Raji (cell line): Measurements from ENCODE around the gene MED13.
A peak's percentile ranks its signal among the peaks of the same experiment; 100 is the strongest.

ENCODE experiments used
- POLR2A ChIP-seq: IDR thresholded peaks from 2 replicates; pipeline ENCODE4 v1.6.1; 2011; ENCODE audit warnings: low read depth, low read length, control low read depth; ENCODE audit not compliant: insufficient read depth

MED13 gene

GRCh38 chr17:61981323-61981722 lies 83.8 kb downstream of the MED13 start:
- TF ChIP-seq POLR2A, result no peak

- no peak for TF ChIP-seq POLR2A
These were observed 84.5 kb downstream of the MED13 start for GRCh38 chr17:61980535-61980934.

DNA sequence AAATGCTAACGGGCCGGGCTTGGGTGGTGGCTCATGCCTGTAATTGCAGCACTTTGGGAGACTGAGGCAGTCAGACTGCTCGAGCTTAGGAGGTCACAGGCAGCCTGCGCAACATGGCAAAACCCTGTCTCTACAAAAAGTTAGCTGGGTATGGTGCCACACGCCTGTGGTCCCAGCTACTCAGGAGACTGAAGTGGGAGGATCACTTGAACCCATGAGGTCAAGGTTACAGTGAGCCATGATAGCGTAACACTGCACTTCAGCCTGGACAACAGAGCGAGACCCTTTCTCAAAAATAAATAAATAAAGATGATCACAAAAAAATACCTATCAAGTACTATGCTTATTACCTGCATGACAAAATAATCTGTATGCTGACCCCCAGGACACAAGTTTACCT lies 91.0 kb downstream of the MED13 start:
- TF ChIP-seq POLR2A, result no peak

GRCh38 chr17:61972311-61972710 lies 92.8 kb downstream of the MED13 start:
- TF ChIP-seq POLR2A, result no peak

DNA sequence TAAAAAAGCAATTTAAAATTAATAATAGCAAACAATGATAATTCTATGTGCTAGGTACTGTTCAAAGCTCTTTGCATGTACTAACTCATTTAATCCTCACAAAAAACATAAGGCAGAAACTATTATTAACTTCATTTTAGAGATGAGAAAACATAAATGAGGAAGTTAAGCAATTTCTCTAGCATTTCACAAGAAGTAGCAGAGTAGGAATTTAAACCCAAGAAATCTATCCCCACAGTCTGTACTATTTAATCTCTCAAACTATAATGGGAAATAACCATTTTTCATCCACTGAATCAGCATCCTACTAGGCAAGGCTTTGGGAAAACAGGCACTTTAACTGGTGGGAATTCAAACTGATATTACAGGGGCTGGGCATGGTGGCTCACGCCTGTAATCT lies 95.0 kb downstream of the MED13 start:
- TF ChIP-seq POLR2A, result no peak

DNA sequence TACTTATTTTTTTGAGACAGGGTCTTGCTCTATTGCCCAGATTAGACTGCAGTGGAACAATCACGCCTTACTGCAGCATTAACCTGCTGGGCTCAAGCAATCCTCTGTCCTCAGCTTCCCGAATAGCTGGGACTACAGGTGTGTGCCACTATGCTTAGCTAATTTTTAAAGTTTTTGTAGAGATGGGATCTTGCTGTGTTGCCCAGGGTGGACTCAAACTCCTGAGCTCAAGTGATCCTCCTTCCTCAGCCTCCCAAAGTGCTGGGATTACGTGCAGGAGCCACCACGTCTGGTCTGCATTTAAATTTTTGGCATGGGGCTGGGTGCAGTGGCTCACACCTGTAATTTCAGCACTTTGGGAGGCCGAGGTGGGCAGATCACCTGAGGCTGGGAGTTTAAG lies 96.3 kb downstream of the MED13 start:
- no peak for TF ChIP-seq POLR2A

- no peak for TF ChIP-seq POLR2A
These were observed 97.3 kb downstream of the MED13 start for GRCh38 chr17:61967729-61968128.

DNA sequence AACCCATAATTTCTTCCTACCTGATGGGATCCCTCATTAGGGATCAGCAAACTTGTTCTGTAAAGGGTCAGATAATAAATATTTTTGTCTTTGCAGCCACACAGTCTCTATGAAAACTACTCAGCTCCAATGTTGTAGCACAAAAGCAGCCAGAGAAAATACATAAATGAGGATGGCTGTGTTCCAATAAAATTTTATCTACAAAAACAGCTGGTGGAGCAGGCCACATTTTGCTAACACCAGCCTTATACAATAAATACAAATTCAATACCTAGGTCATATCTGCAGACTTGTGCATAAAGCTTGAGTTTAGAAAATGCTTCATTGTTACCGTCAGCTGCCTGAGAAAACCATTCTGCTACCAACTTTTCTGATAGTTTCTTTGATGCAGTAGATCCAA lies 98.9 kb downstream of the MED13 start:
- TF ChIP-seq POLR2A, result no peak

DNA sequence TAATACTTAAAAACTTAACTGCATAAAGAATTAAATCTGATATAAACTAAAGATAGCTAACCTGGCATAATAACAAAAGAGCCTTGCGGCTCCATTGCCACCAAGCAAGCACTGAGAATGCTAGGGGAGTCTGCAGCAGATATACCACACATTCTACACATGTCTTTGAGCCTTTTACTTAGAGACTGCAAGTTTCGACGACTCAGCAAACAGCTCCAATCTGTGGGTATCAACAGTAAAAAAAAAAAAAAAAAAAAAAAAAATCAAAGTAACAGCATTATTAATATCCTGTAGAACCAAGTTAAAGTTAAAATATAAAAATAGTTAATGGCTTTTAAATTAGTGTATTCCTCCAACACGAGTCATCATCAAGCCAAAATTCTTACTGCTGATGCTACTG lies 109.5 kb downstream of the MED13 start:
- TF ChIP-seq POLR2A, result no peak

DNA sequence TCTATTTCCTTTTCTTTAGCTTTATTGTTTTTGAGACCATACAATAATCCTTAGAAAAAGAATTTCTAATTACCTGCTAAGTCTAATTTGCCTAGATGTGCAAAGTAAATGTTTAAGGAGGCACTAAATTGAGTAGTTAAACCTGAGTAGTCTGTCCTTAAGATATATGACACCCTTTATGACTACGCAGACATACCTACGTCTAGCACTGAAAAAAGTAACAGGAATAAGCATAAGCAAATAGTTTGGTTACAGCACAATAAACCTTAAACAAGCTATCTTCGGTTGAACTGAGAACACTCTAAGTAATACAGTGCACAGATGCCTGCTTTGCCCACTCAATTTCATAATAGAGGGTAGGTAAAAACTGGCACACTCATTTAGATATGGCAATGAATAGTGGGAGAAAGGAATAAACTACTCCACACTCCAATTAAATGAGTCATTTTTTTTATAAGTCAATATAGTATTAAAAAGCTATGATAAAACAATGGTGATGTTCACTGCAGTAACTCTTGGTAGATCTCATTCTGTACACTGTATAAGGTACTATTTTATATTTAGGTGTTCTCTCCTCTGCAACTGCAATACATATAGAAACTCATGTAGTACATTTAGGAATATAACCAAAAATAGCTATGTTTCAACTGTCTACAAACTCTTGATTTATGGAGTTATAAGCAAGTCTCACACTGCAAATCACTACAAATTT lies 117.6 kb downstream of the MED13 start:
- TF ChIP-seq POLR2A, result no peak

DNA sequence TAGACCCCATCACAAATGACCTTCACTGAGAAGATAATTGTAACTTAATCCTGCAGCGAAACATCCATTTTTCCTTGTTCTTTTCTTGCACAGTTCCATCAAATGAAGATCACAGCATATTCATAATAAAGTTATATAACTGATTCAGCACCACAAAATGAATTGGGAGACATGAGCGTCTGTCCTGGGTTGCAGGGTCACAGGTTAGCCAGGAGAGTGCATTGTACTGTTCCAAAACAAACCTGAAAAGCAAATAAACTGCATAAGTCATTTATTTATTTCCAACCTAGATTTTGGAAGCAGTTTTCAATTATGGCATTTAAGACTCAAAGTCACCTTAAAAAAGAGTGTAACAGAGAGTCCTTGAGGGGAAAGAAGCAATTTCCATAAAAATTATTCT lies 118.7 kb downstream of the MED13 start:
- no peak for TF ChIP-seq POLR2A

DNA sequence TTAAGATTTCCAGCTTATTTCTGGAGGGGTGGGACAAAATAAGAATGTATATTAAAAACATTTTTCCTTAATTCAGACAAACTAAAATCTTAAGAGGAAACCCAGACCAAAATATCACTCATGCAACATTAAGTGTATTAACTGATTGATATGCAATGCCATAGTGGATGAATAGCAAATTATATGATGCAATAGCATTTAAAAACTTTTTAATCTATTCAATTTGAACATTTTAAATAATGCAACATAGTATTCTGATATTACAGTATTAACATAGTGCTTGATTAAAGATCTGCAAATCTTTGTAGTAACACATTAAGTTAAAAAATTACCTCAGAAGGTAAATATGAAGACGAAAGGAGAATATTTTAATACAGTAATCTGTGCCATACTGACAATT lies 122.0 kb downstream of the MED13 start:
- TF ChIP-seq POLR2A, result no peak

DNA sequence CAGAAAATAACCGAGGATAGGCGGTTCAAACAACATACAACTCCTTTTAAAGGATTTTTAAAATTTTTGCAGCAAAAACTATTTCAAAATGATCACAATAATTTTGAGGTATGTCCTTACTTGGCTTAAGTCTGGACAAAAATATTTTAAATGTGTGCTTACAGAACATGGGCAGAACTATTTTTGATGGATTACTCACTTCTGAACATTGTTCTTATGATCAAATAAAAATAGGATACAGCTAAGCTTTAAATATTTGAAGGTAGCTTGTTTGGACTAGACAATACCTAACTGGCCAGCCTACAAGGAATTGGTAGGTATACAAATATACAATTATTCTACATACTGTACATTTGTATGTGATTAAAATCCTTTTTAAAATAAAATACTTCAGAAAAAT lies 123.0 kb downstream of the MED13 start:
- no peak for TF ChIP-seq POLR2A

- TF ChIP-seq POLR2A, result no peak
These were observed 137.0 kb downstream of the MED13 start for GRCh38 chr17:61928101-61928436.

DNA sequence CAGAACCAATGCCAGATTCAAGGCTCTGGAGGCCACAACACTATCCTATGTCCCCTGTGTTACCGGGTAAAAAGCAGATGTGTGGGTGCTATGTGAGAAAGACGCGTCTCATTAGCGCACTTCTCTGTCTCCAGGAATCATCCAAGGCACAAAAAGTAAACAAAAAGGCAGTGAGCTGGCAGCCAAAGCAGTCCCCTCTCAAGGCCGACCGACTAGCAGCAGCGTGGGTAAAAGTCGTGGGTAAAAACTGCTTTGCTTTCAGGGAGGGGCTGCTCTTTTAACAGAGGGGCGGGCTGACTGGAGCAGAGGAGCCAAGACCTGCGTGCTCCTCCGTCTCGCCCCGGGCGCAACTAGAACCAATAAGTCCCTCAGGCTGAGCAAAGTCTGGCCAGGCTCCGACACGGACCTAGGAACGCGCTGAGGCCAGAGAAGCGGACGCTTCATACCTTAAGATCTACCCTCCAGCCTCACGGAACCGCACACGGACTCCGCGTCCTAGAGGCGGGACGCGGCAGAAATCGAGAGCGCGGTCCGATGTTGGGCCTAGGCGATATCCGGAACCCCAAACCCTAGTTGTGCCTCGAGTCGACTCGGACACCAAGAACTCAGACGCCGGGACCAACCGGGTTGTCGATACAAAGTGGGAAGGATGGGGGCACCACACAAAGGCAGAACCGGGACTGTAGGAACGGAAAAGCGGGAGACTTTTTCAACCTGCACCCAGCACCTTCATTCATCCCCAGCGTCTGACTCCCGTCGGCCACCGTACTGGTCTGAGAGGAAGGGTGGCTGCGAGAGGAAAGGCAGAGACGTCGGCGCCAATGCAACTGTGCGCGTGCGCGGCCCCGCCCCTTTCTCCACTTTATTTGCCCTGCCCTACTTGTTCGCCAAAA lies 137.6 kb downstream of the MED13 start, which contains the start of gene INTS2:
INTS2 (minus strand) TSS at position 775 of the 893 bp plus-strand sequence. CDS start 1,338 bp downstream, outside the sequence.
- peak; percentile 96 for TF ChIP-seq POLR2A

DNA sequence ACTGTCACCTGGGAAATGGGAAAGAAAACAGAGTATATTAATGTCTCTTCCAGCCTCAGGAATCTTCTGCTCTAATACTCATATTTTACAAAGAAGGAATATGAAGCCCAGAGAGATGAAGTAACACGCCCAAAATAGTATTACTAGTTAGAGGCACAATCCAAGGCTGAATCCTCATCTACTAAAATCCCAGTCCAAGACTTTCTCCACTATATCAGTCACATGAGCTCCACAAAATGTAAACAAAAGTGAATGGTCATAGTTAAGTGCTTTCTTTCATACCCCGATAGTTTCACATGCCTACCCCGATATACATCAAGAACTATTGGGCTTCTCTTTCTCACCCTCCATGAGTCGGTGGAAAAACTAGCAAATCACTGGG lies 138.3 kb downstream of the MED13 start:
- TF ChIP-seq POLR2A, result no peak
